ENCODE results near the gene GEMIN8. TPM values are rescaled to one million over a fixed set of nuclear protein-coding genes. Genes with fewer than 3 reads are reported as not detected.

GEMIN8 gene
- total RNA-seq, 4 donors from 2014 or later = 8.8 to 26.7 (median 21.1) TPM

DNA sequence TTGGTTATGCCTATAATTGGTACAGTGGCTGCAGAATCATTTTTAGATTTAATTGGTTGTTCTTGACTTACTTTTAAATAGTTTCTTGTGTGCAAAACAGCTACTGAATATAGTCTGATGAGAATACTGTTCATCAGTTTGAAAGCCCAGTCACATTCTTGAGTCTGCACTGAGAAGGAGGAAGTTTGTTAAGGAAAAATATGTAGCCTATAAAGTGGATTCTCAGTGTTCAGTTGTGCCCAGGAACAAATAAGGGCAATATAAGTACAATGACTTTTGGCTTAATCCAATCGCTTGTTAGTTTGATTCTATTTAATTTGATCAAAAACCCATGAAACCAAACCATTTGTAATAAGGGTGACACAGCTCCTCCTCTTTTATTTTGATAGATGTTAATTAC lies 32.8 kb upstream of the GEMIN8 start:
- no peak for DNase-seq (ENCODE audit: low spot score)
- ATAC-seq (ENCODE audit: low FRiP score) = no peak
- TF ChIP-seq, protein P1, sequence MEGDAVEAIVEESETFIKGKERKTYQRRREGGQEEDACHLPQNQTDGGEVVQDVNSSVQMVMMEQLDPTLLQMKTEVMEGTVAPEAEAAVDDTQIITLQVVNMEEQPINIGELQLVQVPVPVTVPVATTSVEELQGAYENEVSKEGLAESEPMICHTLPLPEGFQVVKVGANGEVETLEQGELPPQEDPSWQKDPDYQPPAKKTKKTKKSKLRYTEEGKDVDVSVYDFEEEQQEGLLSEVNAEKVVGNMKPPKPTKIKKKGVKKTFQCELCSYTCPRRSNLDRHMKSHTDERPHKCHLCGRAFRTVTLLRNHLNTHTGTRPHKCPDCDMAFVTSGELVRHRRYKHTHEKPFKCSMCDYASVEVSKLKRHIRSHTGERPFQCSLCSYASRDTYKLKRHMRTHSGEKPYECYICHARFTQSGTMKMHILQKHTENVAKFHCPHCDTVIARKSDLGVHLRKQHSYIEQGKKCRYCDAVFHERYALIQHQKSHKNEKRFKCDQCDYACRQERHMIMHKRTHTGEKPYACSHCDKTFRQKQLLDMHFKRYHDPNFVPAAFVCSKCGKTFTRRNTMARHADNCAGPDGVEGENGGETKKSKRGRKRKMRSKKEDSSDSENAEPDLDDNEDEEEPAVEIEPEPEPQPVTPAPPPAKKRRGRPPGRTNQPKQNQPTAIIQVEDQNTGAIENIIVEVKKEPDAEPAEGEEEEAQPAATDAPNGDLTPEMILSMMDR (IDR thresholded peaks at IDR 0.05) = no peak

DNA sequence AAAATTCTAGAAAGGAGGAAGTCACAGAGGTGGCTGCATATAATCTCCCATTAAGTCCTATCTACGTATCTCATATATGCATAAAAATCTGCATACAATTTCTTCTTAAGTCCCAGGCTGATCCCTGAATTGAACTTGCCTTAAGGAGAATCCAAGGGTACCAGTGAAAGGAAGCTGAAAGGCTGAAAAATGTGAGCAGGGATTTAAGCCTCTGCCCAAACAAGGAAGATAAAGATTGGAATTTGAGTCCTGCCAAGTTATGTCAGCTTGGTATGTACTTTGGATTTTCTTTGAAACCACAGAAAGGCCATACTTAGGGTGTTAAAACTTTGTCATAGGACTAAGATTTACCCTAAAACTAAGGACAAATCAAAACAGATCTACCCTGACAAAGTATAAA lies 26.5 kb upstream of the GEMIN8 start:
- DNase-seq (ENCODE audit: low spot score) = no peak
- TF ChIP-seq, protein P1 (IDR thresholded peaks at IDR 0.05) = no peak
- ATAC-seq (ENCODE audit: low FRiP score) = no peak

GRCh38 chrX:14051416-14051815 lies 21.7 kb upstream of the GEMIN8 start:
- DNase-seq (ENCODE audit: low spot score) (no peak), ATAC-seq (ENCODE audit: low FRiP score) (no peak)
- TF ChIP-seq, protein P1 (IDR thresholded peaks at IDR 0.05) = no peak

GRCh38 chrX:14050709-14051108 lies 21.0 kb upstream of the GEMIN8 start:
- TF ChIP-seq, protein P1 (IDR thresholded peaks at IDR 0.05) = no peak
- ATAC-seq (ENCODE audit: low FRiP score) = no peak
- DNase-seq (ENCODE audit: low spot score) = no peak

DNA sequence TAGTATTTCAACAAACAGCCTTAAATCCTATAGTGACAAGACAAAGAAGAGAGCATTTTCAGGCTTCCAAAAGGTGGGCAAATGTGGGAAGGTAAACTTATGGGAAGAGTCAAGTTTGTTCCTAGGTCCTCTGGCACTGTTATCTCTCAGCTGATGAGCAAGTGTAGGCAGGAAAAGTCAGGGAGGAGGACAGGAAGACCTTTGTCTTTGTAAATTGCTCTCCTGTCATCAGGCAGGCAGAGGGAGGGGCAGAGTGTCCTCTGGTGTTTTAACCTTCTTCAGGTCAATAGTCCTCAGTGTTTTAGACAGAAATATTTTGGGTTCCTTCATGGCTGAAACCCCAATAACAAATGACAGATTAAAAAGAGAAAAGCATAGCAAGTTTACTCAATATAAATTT lies 13.5 kb upstream of the GEMIN8 start:
- TF ChIP-seq, protein P1 (IDR thresholded peaks at IDR 0.05) = no peak
- ATAC-seq (ENCODE audit: low FRiP score) = no peak
- no peak for DNase-seq (ENCODE audit: low spot score)

GRCh38 chrX:14039344-14039743 lies 9.7 kb upstream of the GEMIN8 start:
- DNase-seq (ENCODE audit: low spot score) (no peak), ATAC-seq (ENCODE audit: low FRiP score) (no peak)
- TF ChIP-seq, protein P1 (IDR thresholded peaks at IDR 0.05) = no peak

- DNase-seq (ENCODE audit: low spot score) = no peak
- TF ChIP-seq, protein P1 (IDR thresholded peaks at IDR 0.05) = no peak
- no peak for ATAC-seq (ENCODE audit: low FRiP score)
Observed at GRCh38 chrX:14038375-14039085, 8.8 kb upstream of the GEMIN8 start.

All from omental fat pad (tissue), 4 donors.